ENCODE measurements around the gene CUL7. TPM values are rescaled to one million over a fixed set of nuclear protein-coding genes. Genes with fewer than 3 reads are reported as not detected.
A peak's percentile ranks its signal among the peaks of the same experiment; 100 is the strongest.

Gene CUL7
- total and polyA plus RNA-seq, 4 experiments from 2014 or later, result 2.1 to 13.9 (median 8.8) TPM

DNA sequence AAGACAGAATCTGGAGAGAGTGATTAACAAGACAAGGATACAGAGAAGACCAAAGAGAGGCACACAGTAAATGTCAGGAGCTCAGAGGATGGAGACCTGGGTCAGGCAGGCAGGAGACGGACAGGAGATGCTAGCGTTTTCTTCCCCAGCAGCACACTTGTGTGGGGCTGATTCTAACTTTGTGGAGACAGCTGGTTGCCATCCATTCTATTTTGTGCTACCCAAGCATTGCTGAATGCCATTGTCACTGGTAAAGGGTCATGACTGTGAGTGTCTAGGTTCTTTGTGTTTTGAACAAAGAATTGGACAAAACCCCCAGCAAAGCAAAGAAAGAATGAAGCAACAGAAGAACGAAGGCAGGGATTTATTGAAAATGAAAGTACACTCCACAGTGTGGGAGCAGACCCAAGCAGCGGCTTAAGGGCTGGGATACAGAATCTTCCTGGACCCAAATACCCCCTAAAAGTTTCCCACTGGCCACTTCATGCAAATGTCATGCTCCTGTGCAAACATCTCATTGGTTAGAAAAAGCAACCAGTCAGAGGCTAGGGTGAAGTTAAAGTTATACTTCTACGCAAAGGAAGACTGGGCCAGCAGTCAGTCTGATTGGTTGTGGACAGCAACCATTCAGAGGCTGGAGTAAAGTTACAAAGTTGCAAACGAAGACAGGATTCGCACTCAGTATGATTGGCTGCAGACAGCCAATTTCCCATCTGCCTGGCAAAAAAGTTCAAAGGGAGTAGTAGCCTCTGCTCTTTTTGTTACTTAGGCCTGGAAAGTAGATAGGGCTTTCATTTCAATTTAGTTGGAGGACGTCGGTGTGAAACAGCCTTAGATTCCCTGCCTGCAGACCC, 40.0 kb upstream of the CUL7 start:
- H3K4me1 Mint-ChIP-seq, result peaks cover 12 to 22% (median 15%) of the 10 kb centered on the region in 4 donors
- Histone ChIP-seq H3K27ac (ENCODE audit: low read depth, low read length) (no peak overlapping the region), H3K27me3 (ENCODE audit: insufficient read depth, low read length) (no peaks in the 10 kb centered on the region), H3K4me3 (ENCODE audit: low read length in 2 of 2) (no peak overlapping the region), H3K36me3 (ENCODE audit: insufficient read depth, low read length) (no peaks in the 10 kb centered on the region), H3K9me3 (ENCODE audit: control insufficient read depth in 1 of 2, low read length in 2 of 2) (no peaks in the 10 kb centered on the region), H3K4me1 (ENCODE audit: insufficient read depth, low read length) (peaks cover 15% of the 10 kb centered on the region)
- peak in 1 of 5 donors; percentile 4 for DNase-seq
- H3K27ac Mint-ChIP-seq, result peak overlapping the region in 3 of 7 donors; percentile 18 to 88 (median 41)
- intact Hi-C loops (cut with micrococcal nuclease), result no loop called here
- no peaks in the 10 kb centered on the region for H3K36me3 Mint-ChIP-seq
- ChIA-PET CTCF (ENCODE audit: partially characterized antibody) (no interaction called here), POLR2A (ENCODE audit: partially characterized antibody) (no interaction called here)
- H3K27me3 Mint-ChIP-seq, result no peaks in the 10 kb centered on the region
- peak overlapping the region; percentile 12 to 77 (median 58) for H3K4me3 Mint-ChIP-seq
- H3K9me3 Mint-ChIP-seq, result no peaks in the 10 kb centered on the region

DNA sequence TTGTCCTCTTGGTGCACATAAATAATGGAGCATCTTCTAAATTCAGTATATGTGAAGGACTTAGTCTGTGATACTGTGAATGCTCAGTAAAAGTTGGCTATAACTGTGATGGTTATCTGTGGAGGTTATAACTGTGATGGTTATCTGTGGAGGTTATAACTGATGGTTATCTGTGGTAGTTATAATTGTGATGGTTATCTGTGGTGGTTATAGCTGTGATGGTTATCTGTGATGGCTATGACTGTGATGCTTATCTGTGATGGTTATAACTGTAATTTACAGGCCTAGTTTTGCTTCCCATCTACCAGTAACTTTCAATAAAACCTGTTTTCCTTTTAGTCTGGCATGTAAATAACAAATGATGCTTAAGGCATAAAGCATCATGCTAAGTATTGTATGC, 39.0 kb upstream of the CUL7 start:
- Mint-ChIP-seq H3K36me3 (no peaks in the 10 kb centered on the region), H3K9me3 (no peaks in the 10 kb centered on the region), H3K27me3 (no peaks in the 10 kb centered on the region), H3K4me1 (peaks cover 12 to 22% (median 15%) of the 10 kb centered on the region in 4 donors), H3K27ac (peak overlapping the region in 4 of 7 donors; percentile 4 to 58 (median 14)), H3K4me3 (peak overlapping the region in 5 of 8 donors; percentile 3 to 48 (median 25))
- H3K9me3 ChIP-seq (ENCODE audit: control insufficient read depth in 1 of 2, low read length in 2 of 2), result no peaks in the 10 kb centered on the region
- no peak overlapping the region for H3K27ac ChIP-seq (ENCODE audit: low read depth, low read length)
- no peak overlapping the region for H3K4me3 ChIP-seq (ENCODE audit: low read length in 2 of 2)
- peak in 1 of 5 donors; percentile 12 for DNase-seq
- H3K4me1 ChIP-seq (ENCODE audit: insufficient read depth, low read length), result peaks cover 15% of the 10 kb centered on the region
- H3K27me3 ChIP-seq (ENCODE audit: insufficient read depth, low read length), result no peaks in the 10 kb centered on the region
- H3K36me3 ChIP-seq (ENCODE audit: insufficient read depth, low read length), result no peaks in the 10 kb centered on the region
- CTCF ChIA-PET (ENCODE audit: partially characterized antibody), result no interaction called here
- intact Hi-C loops (cut with micrococcal nuclease), result no loop called here
- POLR2A ChIA-PET (ENCODE audit: partially characterized antibody), result no interaction called here

DNA sequence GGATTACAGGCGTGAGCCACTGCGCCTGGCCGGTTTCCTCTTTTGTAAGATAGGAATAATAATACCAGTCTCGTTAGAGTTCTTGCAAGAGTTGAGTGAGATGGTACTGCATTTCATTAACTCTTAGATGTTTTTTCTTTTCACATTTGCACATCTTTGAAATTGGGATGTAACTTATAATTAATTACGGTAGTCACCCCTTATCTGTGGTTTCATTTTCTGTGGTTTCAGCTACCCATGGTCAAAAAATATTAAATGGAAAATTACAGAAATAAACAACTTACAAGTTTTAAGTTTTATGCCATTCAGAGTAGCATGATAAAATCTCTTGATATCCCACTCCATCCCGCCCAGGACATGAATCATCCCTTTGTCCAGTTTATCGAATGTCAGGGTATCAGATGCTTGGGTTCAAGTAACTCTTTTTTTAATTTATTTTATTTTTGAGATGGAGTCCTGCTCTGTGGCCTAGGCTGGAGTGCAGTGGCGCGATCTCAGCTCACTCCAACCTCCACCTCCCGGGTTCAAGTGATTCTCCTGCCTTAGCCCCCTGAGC, 37.9 kb upstream of the CUL7 start:
- no peaks in the 10 kb centered on the region for H3K27me3 Mint-ChIP-seq
- H3K36me3 Mint-ChIP-seq, result no peaks in the 10 kb centered on the region
- no peak overlapping the region for H3K27ac Mint-ChIP-seq

DNA sequence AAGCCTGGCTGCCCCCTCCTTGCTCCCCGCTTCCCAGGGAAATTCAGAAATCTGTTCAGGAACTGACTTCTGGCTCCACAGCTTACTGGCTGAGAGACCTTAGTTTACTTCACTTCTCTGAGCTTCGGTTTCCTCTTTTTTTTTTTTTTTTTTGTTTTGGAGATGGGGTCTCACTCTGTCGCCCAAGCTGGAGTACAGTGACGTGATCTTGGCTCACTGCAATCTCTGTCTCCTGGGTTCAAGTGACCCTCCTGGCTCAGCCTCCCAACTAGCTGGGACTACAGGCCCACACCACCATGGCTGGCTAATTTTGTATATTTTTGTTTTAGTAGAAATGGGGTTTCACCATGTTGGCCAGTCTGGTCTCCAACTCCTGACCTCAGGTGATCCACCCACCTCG, 37.4 kb upstream of the CUL7 start:
- peaks cover 12 to 22% (median 15%) of the 10 kb centered on the region in 4 donors for H3K4me1 Mint-ChIP-seq
- Histone ChIP-seq H3K9me3 (ENCODE audit: control insufficient read depth in 1 of 2, low read length in 2 of 2) (no peaks in the 10 kb centered on the region), H3K27me3 (ENCODE audit: insufficient read depth, low read length) (no peaks in the 10 kb centered on the region), H3K4me3 (ENCODE audit: low read length in 2 of 2) (no peak overlapping the region), H3K36me3 (ENCODE audit: insufficient read depth, low read length) (no peaks in the 10 kb centered on the region), H3K4me1 (ENCODE audit: insufficient read depth, low read length) (peaks cover 15% of the 10 kb centered on the region), H3K27ac (ENCODE audit: low read depth, low read length) (no peak overlapping the region)
- no peaks in the 10 kb centered on the region for H3K36me3 Mint-ChIP-seq
- intact Hi-C loops (cut with micrococcal nuclease), result no loop called here
- H3K27me3 Mint-ChIP-seq, result no peaks in the 10 kb centered on the region
- ChIA-PET CTCF (ENCODE audit: partially characterized antibody) (interaction anchor here (0.7 kb wide), 1 partner anchor 12 kb away, joined by 3 read pairs; no protein-coding TSS in a partner anchor), POLR2A (ENCODE audit: partially characterized antibody) (no interaction called here)
- H3K27ac Mint-ChIP-seq, result no peak overlapping the region
- H3K4me3 Mint-ChIP-seq, result no peak overlapping the region
- no peak for DNase-seq
- no peaks in the 10 kb centered on the region for H3K9me3 Mint-ChIP-seq

More for the DNA sequence above, 37.9 kb upstream of the CUL7 start:
- Mint-ChIP-seq H3K4me1 (peaks cover 12 to 22% (median 15%) of the 10 kb centered on the region in 4 donors), H3K4me3 (no peak overlapping the region), H3K9me3 (no peaks in the 10 kb centered on the region)
- H3K9me3 ChIP-seq (ENCODE audit: control insufficient read depth in 1 of 2, low read length in 2 of 2), result no peaks in the 10 kb centered on the region
- no peaks in the 10 kb centered on the region for H3K27me3 ChIP-seq (ENCODE audit: insufficient read depth, low read length)
- H3K36me3 ChIP-seq (ENCODE audit: insufficient read depth, low read length), result no peaks in the 10 kb centered on the region
- ChIA-PET POLR2A (ENCODE audit: partially characterized antibody) (no interaction called here), CTCF (ENCODE audit: partially characterized antibody) (no interaction called here)
- peaks cover 15% of the 10 kb centered on the region for H3K4me1 ChIP-seq (ENCODE audit: insufficient read depth, low read length)
- DNase-seq, result no peak
- H3K27ac ChIP-seq (ENCODE audit: low read depth, low read length), result no peak overlapping the region
- intact Hi-C loops (cut with micrococcal nuclease), result no loop called here
- H3K4me3 ChIP-seq (ENCODE audit: low read length in 2 of 2), result no peak overlapping the region

DNA sequence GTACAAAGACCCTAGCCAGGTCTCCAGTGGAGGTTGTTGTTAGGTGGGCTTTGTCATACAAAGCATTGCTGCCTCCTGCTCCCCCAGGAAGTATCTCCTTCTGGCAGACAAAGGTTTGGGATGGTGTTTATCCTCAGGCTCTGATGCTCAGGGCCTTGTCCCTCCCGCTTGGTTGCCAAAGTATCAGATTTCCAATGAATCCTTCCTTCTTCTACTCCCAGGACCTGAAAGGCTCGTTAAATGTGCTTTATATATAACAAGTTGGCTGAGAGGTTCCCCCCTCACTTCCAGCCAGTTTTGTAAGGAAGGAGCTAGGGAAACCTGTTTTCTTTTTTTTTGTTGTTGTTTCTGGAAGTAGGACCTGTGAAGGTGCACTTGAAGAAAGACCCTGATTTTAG, 36.9 kb upstream of the CUL7 start:
- intact Hi-C loops (cut with micrococcal nuclease), result no loop called here
- H3K9me3 ChIP-seq (ENCODE audit: control insufficient read depth in 1 of 2, low read length in 2 of 2), result no peaks in the 10 kb centered on the region
- H3K27ac ChIP-seq (ENCODE audit: low read depth, low read length), result no peak overlapping the region

DNA sequence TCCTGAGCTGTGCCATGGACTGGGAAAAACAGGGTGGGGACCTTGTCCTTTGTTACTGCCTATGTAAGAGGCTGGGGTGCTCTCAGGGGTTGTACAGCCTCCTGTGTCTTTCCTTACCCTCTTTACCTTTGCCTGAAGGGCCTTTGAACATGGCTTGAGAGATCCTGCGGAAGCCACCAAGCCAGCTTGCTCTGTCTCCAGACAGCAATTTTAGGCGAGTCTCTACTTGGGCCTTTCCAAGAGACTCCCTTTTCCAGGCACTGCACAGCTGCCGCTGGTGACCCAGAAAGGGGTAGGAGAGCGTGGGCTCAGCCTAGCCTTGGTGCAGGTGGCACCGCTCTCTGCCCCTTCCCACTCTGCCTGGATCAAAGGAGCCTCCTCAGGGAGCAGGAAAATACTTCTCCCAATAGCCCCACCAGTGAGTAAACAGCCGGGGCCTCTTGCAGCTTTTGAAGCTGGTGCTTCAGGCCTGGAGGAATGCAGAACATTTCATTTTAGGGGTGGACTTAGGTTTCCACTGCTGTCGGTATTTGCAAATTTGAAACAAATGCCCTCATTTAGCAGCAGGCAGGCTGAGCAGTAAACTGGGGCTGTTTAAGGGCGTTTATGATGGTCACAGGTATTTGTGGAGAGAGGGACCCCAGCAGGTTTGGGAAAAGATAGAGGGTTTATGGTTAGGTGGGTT, 36.4 kb upstream of the CUL7 start:
- CTCF ChIA-PET (ENCODE audit: partially characterized antibody), result no interaction called here
- Mint-ChIP-seq H3K27me3 (no peaks in the 10 kb centered on the region), H3K36me3 (no peaks in the 10 kb centered on the region), H3K4me1 (peaks cover 12 to 18% (median 15%) of the 10 kb centered on the region in 4 donors), H3K4me3 (no peak overlapping the region), H3K27ac (peak overlapping the region in 1 of 7 donors; percentile 60), H3K9me3 (no peaks in the 10 kb centered on the region)
- no peak overlapping the region for H3K27ac ChIP-seq (ENCODE audit: low read depth, low read length)
- POLR2A ChIA-PET (ENCODE audit: partially characterized antibody), result no interaction called here
- H3K9me3 ChIP-seq (ENCODE audit: control insufficient read depth in 1 of 2, low read length in 2 of 2), result no peaks in the 10 kb centered on the region
- DNase-seq, result no peak
- no peaks in the 10 kb centered on the region for H3K27me3 ChIP-seq (ENCODE audit: insufficient read depth, low read length)
- intact Hi-C loops (cut with micrococcal nuclease), result no loop called here
- H3K4me3 ChIP-seq (ENCODE audit: low read length in 2 of 2), result no peak overlapping the region
- H3K36me3 ChIP-seq (ENCODE audit: insufficient read depth, low read length), result no peaks in the 10 kb centered on the region
- H3K4me1 ChIP-seq (ENCODE audit: insufficient read depth, low read length), result peaks cover 15% of the 10 kb centered on the region

More for the DNA sequence above, 36.9 kb upstream of the CUL7 start:
- ChIA-PET CTCF (ENCODE audit: partially characterized antibody) (interaction anchor here (0.7 kb wide), 1 partner anchor 12 kb away, joined by 3 read pairs; no protein-coding TSS in a partner anchor), POLR2A (ENCODE audit: partially characterized antibody) (no interaction called here)
- DNase-seq, result no peak
- H3K27ac Mint-ChIP-seq, result no peak overlapping the region
- H3K4me1 Mint-ChIP-seq, result peaks cover 12 to 21% (median 15%) of the 10 kb centered on the region in 4 donors
- H3K4me3 Mint-ChIP-seq, result no peak overlapping the region
- no peaks in the 10 kb centered on the region for H3K36me3 ChIP-seq (ENCODE audit: insufficient read depth, low read length)
- H3K27me3 ChIP-seq (ENCODE audit: insufficient read depth, low read length), result no peaks in the 10 kb centered on the region
- no peaks in the 10 kb centered on the region for H3K27me3 Mint-ChIP-seq
- H3K4me1 ChIP-seq (ENCODE audit: insufficient read depth, low read length), result peaks cover 15% of the 10 kb centered on the region
- no peaks in the 10 kb centered on the region for H3K9me3 Mint-ChIP-seq
- H3K4me3 ChIP-seq (ENCODE audit: low read length in 2 of 2), result no peak overlapping the region
- H3K36me3 Mint-ChIP-seq, result no peaks in the 10 kb centered on the region

DNA sequence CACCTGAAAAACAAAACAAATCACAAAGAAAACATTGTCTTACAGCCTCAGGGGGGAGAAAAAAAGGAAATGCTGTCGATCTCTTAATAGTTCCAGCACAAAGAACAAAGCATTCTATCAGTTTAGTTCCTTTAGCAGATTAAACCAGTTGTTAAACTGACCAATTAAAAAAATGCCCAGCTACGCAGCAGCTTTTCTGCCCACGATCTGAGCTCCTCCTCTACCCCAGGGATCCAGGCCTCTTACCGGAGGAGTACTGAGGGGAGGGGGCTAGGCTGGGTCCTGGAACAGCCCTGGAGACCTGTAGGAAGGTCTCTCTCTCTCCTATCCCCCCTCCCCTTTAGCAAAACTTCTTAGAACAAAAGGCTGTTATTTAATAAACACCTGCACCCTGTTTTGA, 35.8 kb upstream of the CUL7 start:
- Mint-ChIP-seq H3K27me3 (peaks cover 0 to under 1% of the 10 kb centered on the region in 2 donors), H3K27ac (no peak overlapping the region), H3K4me3 (no peak overlapping the region), H3K9me3 (no peaks in the 10 kb centered on the region), H3K4me1 (peaks cover 12 to 18% (median 15%) of the 10 kb centered on the region in 4 donors), H3K36me3 (no peaks in the 10 kb centered on the region)
- Histone ChIP-seq H3K9me3 (ENCODE audit: control insufficient read depth in 1 of 2, low read length in 2 of 2) (no peaks in the 10 kb centered on the region), H3K27ac (ENCODE audit: low read depth, low read length) (no peak overlapping the region), H3K36me3 (ENCODE audit: insufficient read depth, low read length) (no peaks in the 10 kb centered on the region), H3K27me3 (ENCODE audit: insufficient read depth, low read length) (no peaks in the 10 kb centered on the region), H3K4me1 (ENCODE audit: insufficient read depth, low read length) (peaks cover 15% of the 10 kb centered on the region), H3K4me3 (ENCODE audit: low read length in 2 of 2) (no peak overlapping the region)
- ChIA-PET POLR2A (ENCODE audit: partially characterized antibody) (no interaction called here), CTCF (ENCODE audit: partially characterized antibody) (no interaction called here)
- no peak for DNase-seq
- intact Hi-C loops (cut with micrococcal nuclease), result no loop called here

Data from CD4-positive, alpha-beta memory T cell (primary cell).